Endothelial cell of umbilical vein (primary cell): ENCODE results near the gene SLC8A2. TPM values are rescaled to one million over a fixed set of nuclear protein-coding genes. Genes with fewer than 3 reads are reported as not detected.

Experiments
- BruUV-seq: library from RNA; stranded (reverse); fragments of 400-500 nt; replicated peaks from 2 replicates; lab custom pipeline; 2021; lab: Mats Ljungman, UMichigan
- CTCF ChIA-PET: fragments of 300-600, 350-600 bp; sonication (Branson Sonifier 250); formaldehyde crosslinking; loops from one replicate; lab custom pipeline; 2021; ENCODE audit warnings: antibody characterized with exemption, inconsistent platforms; lab: Charles Lee
- POLR2A ChIA-PET: fragments of 300-600, 350-600 bp; sonication (Branson Sonifier 250); formaldehyde crosslinking; loops from one replicate; lab custom pipeline; 2021; ENCODE audit warnings: antibody characterized with exemption, inconsistent platforms; lab: Charles Lee
- DNase-seq: peaks from one replicate; pipeline ENCODE4 v3.0.0-alpha.2; 2011; ENCODE audit warnings: low read depth, low spot score
- FAIRE-seq: peaks from 2 replicates; lab custom pipeline; 2011; peaks lifted over from hg19 to GRCh38; lab: Jason Lieb, UNC
- H2AFZ ChIP-seq: 2 replicates; pipeline ENCODE4 v1.6.0; 2012; ENCODE audit warnings: low read depth, low read length, control low read depth, inconsistent platforms
- H3K27ac ChIP-seq: 2 replicates; pipeline ENCODE4 v1.5.1; 2011; ENCODE audit warnings: low read depth, mild to moderate bottlenecking, control low read depth, low read length, moderate library complexity; ENCODE audit not compliant: insufficient read depth
- H3K27me3 ChIP-seq, 2 experiments: 2 replicates each; pipeline versions ENCODE4 v1.6.0 to v1.6.1; 2011; ENCODE audit warnings: low read length in 2 of 2, mixed read lengths in 1 of 2; ENCODE audit not compliant: control insufficient read depth in 2 of 2, insufficient read depth in 2 of 2
- H3K36me3 ChIP-seq, 2 experiments: 2 replicates in 1 of 2; 3 replicates in 1 of 2; pipeline ENCODE4 v1.5.1; 2011; ENCODE audit warnings: low read length in 2 of 2, mild to moderate bottlenecking in 1 of 2, moderate library complexity in 1 of 2; ENCODE audit not compliant: control insufficient read depth in 2 of 2, insufficient read depth in 2 of 2; ENCODE audit errors: extremely low read depth in 1 of 2
- H3K4me1 ChIP-seq: 3 replicates; pipeline ENCODE4 v1.5.1; 2011; ENCODE audit warnings: mild to moderate bottlenecking, low read length; ENCODE audit not compliant: control insufficient read depth, insufficient read depth; ENCODE audit errors: extremely low read depth
- H3K4me2 ChIP-seq: 2 replicates; pipeline ENCODE4 v1.6.1; 2011; ENCODE audit warnings: low read length, control low read depth, mixed read lengths; ENCODE audit not compliant: insufficient read depth
- H3K4me3 ChIP-seq, 3 experiments: fragments of 200-600 bp in 1 of 3; sonication (generic), shearing (Covaris generic) in 1 of 3; replicated peaks in 1 of 3; 2 replicates each; pipeline ENCODE4 v1.5.1; 2011 to 2016; ENCODE audit warnings: control low read depth in 3 of 3, low read length in 3 of 3, mild to moderate bottlenecking in 2 of 3, inconsistent platforms in 1 of 3, low read depth in 1 of 3, moderate library complexity in 1 of 3; ENCODE audit not compliant: insufficient read depth in 1 of 3
- H3K79me2 ChIP-seq: 2 replicates; pipeline ENCODE4 v1.6.0; 2012; ENCODE audit warnings: low read length, inconsistent platforms; ENCODE audit not compliant: control insufficient read depth, insufficient read depth
- H3K9ac ChIP-seq: replicated peaks from 2 replicates; pipeline ENCODE3; 2011; ENCODE audit warnings: low read length, control low read depth; ENCODE audit not compliant: insufficient read depth; ENCODE audit errors: extremely low read depth
- H3K9me1 ChIP-seq: replicated peaks from 3 replicates; pipeline ENCODE4 v1.6.0; 2011; ENCODE audit warnings: mild to moderate bottlenecking, low read length; ENCODE audit not compliant: control insufficient read depth, insufficient read depth; ENCODE audit errors: extremely low read depth
- H3K9me3 ChIP-seq: replicated peaks from 2 replicates; pipeline ENCODE4 v1.5.1; 2012; ENCODE audit warnings: low read length, inconsistent platforms; ENCODE audit not compliant: control insufficient read depth, insufficient read depth
- H4K20me1 ChIP-seq: replicated peaks from 2 replicates; pipeline ENCODE3; 2011; ENCODE audit warnings: mild to moderate bottlenecking, low read length; ENCODE audit not compliant: control insufficient read depth, insufficient read depth; ENCODE audit errors: extremely low read depth
- CTCF ChIP-seq, 2 donors: IDR thresholded peaks; 1 replicate in 1 of 2; 2 replicates in 1 of 2; pipeline ENCODE4 v1.5.1; 2011; ENCODE audit warnings: low read length in 2 of 2, mild to moderate bottlenecking in 2 of 2, moderate library complexity in 2 of 2, control low read depth in 1 of 2, inconsistent platforms in 1 of 2, low read depth in 1 of 2; ENCODE audit not compliant: insufficient read depth in 1 of 2; ENCODE audit errors: extremely low read depth in 1 of 2
- JUN ChIP-seq: IDR thresholded peaks from 2 replicates; pipeline ENCODE4 v1.6.1; 2011; ENCODE audit warnings: borderline replicate concordance, low read depth; ENCODE audit not compliant: insufficient read length, insufficient read depth
- MAX ChIP-seq: IDR thresholded peaks from 2 replicates; pipeline ENCODE4 v1.6.1; 2011; ENCODE audit not compliant: insufficient read depth, insufficient read length
- MYC ChIP-seq: IDR thresholded peaks from one replicate; pipeline ENCODE4 v1.6.1; 2011; ENCODE audit warnings: mild to moderate bottlenecking, low read depth, low read length
- dilution Hi-C: fragments of 300-500 bp; cut with MboI; formaldehyde crosslinking; loops from one replicate; pipeline ENCODE4 v1.15.0; 2019; ENCODE audit warnings: low sequenced_read_pairs; ENCODE audit not compliant: extremely low pct_ligation_motif_present
- intact Hi-C: fragments of 100-400 bp; cut with micrococcal nuclease; formaldehyde crosslinking; loops from one replicate; pipeline ENCODE4 v1.10.0; 2022
- polyA plus RNA-seq, 4 experiments: library from polyadenylated mRNA; depleted of rRNA in 3 of 4; stranded (reverse) in 3 of 4; unstranded in 1 of 4; fragments of >200 nt; gene quantifications; 2 replicates each; pipeline versions ENCODE4 v1.2.1 to v1.2.3, GENCODE V29; 2011 to 2012; ENCODE audit warnings: missing spikeins in 1 of 4
- total RNA-seq: library from RNA; stranded (reverse); gene quantifications from 2 replicates; pipeline ENCODE4 v1.2.3, GENCODE V29; 2021

The SLC8A2 gene
- total and polyA plus RNA-seq, 2 donors (not counting 3 experiments of a cell fraction or from before 2014, with no cell fraction given), result not detected

- H3K9me3 ChIP-seq, result no peaks in the 10 kb centered on the region
- H2AFZ ChIP-seq, result no peak overlapping the region
- H3K4me1 ChIP-seq, result peaks cover 10% of the 10 kb centered on the region
- no peak for DNase-seq
- dilution Hi-C loops, result no loop called here
- no peak overlapping the region for H3K4me3 ChIP-seq
- H3K36me3 ChIP-seq, result no peaks in the 10 kb centered on the region
- H3K27ac ChIP-seq, result no peak overlapping the region
- TF ChIP-seq JUN (no peak), MAX (no peak), CTCF (IDR thresholded peaks at IDR 0.05; ENCODE audit: extremely low read depth in 1 of 2, insufficient read depth in 1 of 2, low read depth in 1 of 2, low read length in 2 of 2) (no peak), MYC (no peak)
- CTCF ChIA-PET, result no interaction called here
- FAIRE-seq, result no peak
- no peaks in the 10 kb centered on the region for H3K9me1 ChIP-seq
- intact Hi-C loops, result no loop called here
- no TSS peak for BruUV-seq
- H3K9ac ChIP-seq, result no peak overlapping the region
- peaks cover 15% of the 10 kb centered on the region for H3K79me2 ChIP-seq
- POLR2A ChIA-PET, result no interaction called here
- no peak overlapping the region for H3K4me2 ChIP-seq
- H3K27me3 ChIP-seq, result no peaks in the 10 kb centered on the region
- H4K20me1 ChIP-seq, result no peaks in the 10 kb centered on the region
Observed at GRCh38 chr19:47518139-47518538, 46.4 kb upstream of the SLC8A2 start.
